Measurements from ENCODE around the gene TCF21.
"Not testable (repeated sequence)": the region's sequence is repeated elsewhere in the genome, so short reads cannot be mapped to it uniquely, and the experiment has no call there.

The TCF21 gene

DNA sequence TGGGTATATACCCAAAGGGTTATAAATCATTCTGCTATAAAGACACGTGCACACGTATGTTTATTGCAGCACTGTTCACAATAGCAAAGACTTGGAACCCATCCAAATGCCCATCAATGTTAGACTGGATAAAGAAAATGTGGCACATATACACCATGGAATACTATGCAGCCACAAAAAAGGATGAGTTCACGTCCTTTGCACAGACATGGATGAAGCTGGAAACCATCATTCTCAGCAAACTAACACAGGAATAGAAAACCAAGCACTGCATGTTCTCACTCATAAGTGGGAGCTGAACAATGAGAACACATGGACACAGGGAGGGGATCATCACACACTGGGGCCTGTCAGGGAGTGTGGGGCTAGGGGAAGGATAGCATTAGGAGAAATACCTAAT is 47.4 kb downstream of the TCF21 start:
- not testable (repeated sequence) for DNase-seq

DNA sequence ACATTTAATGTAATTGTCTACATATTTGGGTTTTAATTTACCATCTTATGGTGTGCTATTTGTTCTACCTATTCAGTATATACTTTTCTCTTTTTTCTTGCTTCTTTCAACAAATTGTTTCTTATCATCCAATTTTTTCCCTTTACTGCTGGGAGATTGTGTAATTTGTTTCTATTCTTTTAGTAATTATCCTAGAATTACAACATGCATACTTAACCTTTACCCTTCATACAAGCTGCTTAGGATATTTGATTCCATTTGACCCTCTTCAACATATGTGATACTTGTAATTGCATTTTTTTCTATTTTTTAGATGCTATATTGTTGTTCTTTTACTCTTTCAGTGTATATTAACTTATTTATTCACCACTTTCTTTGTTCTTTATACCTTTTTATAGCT is 49.0 kb downstream of the TCF21 start:
- no peak for DNase-seq

DNA sequence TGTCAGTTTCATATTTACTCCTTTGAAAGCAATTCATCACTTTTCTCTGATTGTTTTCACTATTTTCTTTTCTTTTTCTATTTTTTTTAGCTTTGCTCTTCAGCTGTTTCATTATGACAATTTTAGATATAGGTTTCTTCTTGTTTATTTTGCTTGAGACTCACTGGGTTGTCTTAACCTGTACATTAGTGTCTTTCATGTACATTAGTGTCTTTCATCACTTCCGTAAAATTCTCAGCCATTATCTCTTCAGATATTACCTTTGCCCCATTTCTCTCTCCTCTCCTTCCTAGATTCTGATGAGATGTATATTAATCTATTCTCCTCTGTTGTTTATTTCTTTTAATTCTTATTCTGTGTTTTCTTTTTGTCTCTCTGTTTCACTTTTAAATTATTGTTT is 49.6 kb downstream of the TCF21 start:
- DNase-seq = no peak

DNA sequence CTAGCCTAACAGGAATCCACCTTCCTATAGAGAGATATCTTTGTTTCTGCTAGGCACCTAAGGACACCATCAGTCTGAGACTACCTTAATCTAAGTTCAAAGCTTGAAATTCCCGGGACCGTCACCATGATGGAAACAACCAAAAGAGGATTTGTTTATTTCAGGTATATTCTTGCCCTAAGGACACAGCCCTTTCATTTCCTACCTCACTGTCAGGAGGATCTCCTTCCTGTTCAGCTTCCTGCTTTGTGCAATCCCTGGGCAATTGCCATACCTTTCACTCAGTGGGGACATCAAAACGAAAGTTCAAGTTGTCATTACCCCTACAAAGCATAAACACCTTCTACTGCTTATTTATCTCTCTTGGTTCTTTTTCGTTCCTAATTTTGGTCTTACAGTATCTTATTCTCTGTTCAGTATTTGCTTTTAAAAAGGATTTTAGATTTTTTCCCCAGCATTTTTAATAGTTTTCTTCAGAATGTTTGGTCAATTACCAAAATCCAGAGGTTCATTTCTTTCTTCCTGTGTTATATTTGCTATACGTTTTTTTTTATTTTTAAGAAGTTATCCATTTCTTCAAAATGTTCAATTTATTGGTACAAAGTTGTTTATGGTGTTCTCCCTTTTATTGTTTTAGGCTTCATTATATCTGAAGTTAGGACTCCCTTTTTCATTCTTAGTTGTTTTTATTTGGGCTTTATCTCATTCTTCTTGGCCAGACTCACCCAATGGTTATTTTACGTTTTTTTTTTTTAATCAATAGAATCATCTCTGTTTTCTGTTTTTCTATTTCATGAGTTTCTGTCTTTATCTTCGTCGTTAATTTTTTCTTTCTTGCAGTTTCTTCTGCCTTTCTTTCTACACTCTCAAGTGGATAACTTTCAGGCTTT is 51.1 kb downstream of the TCF21 start:
- DNase-seq = no peak
